Central memory CD8-positive, alpha-beta T cell (primary cell): Measurements from ENCODE around the gene MT1G.
"Not testable (repeated sequence)": the region's sequence is repeated elsewhere in the genome, so short reads cannot be mapped to it uniquely, and the experiment has no call there.

ENCODE experiments used
- ATAC-seq: fragments of 150-1000 bp; cut with Tn5 transposase; replicated peaks from 2 replicates; pipeline ENCODE4 v1.10.0; 2022; ENCODE audit warnings: mild to moderate bottlenecking, moderate FRiP score, moderate number of reproducible peaks; ENCODE audit not compliant: poor library complexity, severe bottlenecking; ENCODE audit errors: extremely low read depth
- DNase-seq, 2 donors: peaks; one replicate each; pipeline ENCODE4 v3.0.0; 2021; ENCODE audit warnings: low spot score in 2 of 2
- H3K27ac Mint-ChIP-seq: one replicate; pipeline ENCODE4 v1.8.0; 2022; ENCODE audit warnings: low read depth, mild to moderate bottlenecking, moderate library complexity, mixed read lengths
- H3K27me3 Mint-ChIP-seq: one replicate; pipeline ENCODE4 v1.8.0; 2022; ENCODE audit warnings: mixed read lengths
- H3K36me3 Mint-ChIP-seq: one replicate; pipeline ENCODE4 v1.8.0; 2022; ENCODE audit warnings: mild to moderate bottlenecking, moderate library complexity, mixed read lengths; ENCODE audit not compliant: insufficient read depth
- H3K4me1 Mint-ChIP-seq: one replicate; pipeline ENCODE4 v1.8.0; 2022; ENCODE audit warnings: mixed read lengths
- H3K4me3 Mint-ChIP-seq: one replicate; pipeline ENCODE4 v1.8.0; 2022; ENCODE audit warnings: mild to moderate bottlenecking, moderate library complexity, mixed read lengths
- H3K9me3 Mint-ChIP-seq: one replicate; pipeline ENCODE4 v1.8.0; 2022; ENCODE audit warnings: mixed read lengths

MT1G gene

DNA sequence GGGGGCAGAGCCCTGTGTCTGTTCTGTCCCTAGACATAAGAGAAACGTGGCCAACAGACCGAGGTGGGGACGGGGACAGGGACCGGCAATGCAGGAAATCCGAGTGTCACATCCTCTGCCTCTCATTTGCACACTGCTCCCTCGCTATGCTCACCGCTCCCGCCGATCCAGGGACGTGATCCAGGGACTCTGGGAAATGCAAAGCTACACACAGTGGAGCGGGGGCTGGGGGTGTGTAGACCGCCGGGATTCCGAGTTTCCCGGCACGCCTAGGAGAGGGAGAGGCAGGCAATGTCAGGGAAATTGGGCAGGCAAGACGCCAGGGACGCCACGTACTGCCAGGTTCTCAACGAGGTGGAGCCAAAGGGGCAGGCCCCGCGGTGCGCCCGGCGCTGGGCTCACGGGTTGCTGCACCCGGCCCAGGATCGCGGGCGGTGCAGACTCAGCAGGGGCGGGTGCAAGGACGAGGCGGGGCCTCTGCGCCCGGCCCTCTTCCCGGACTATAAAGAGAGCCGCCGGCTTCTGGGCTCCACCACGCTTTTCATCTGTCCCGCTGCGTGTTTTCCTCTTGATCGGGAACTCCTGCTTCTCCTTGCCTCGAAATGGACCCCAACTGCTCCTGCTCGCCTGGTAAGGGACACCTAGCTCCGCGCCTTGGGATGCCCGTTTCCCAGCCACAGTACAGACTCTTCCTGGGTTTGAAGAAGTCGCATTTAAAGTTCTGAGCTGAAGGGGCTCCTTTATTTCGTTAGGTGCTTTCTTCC is 14.3 kb upstream of the MT1G start, which contains the start of gene MT1X:
TSS of gene MT1X (plus strand) at position 532 of the 764 bp plus-strand sequence. CDS start at position 603, 71 bp downstream.
- peak within 1 kb of the TSS; percentile 92 for H3K27ac Mint-ChIP-seq
- DNase-seq (peak; percentile 80 to 82), ATAC-seq (peak; percentile 99)
- no peaks in the 10 kb centered on the region for H3K9me3 Mint-ChIP-seq
- no peaks in the 10 kb centered on the region for H3K27me3 Mint-ChIP-seq
- peaks cover 12% of the 10 kb centered on the region for H3K36me3 Mint-ChIP-seq
- peak within 1 kb of the TSS; percentile 93 for H3K4me3 Mint-ChIP-seq
- peaks cover 23% of the 10 kb centered on the region for H3K4me1 Mint-ChIP-seq

DNA sequence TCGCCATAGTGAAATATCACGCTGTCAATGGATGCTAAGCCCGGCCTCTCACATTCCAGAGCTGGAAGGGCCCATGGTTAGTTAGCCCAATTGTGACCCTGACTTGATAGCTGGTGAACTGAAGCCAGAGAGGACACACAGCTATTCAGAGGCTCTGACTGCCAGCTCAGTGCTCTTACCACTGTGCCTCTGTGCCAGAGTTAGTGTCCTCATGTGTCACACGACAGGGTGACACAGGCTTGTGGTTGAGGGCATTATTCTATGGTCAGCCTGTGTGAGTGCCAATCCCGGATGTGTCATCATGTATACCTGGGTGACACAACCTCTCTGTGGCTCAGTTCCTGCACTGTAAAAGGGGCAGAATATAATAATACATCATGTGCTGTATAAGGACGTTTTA is 12.0 kb upstream of the MT1G start:
- H3K9me3 Mint-ChIP-seq = no peaks in the 10 kb centered on the region
- peaks cover 29% of the 10 kb centered on the region for H3K4me1 Mint-ChIP-seq
- H3K27me3 Mint-ChIP-seq = peaks cover 17% of the 10 kb centered on the region
- H3K27ac Mint-ChIP-seq = no peak overlapping the region
- no peak for DNase-seq
- H3K36me3 Mint-ChIP-seq = peaks cover 12% of the 10 kb centered on the region
- no peak overlapping the region for H3K4me3 Mint-ChIP-seq
- no peak for ATAC-seq

DNA sequence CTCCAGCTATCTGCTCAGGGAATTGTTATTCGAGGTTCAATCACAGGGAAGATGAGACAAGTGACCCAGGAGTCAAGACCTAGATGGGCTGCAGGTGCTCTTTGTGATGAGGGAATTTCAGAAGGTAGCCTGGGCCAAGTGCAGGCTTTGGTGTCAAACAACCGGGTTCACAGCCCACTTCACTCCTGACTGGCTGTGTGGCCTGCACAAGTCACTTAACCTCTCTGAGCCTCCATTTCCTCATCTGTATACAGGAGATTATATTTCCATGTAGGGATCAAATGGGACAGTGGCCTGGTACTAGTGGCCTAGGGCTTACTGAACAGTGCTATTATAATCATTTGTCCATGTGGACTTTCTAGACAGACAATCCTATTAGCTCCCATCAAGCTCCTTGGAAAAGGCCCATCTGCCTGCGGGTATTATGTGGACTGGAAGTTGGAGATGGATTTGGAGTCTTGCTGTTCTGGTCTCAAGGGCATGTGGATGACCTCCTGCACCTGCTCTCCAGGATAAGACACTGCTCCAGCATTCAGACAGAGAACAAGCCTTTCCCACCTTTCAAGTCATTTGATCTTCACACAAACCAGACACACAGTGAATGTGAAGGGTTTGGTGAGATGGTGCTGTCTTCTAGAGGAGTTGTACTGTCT is 11.3 kb upstream of the MT1G start:
- Mint-ChIP-seq H3K27ac (no peak overlapping the region), H3K4me1 (peaks cover 28% of the 10 kb centered on the region), H3K4me3 (no peak overlapping the region), H3K36me3 (peaks cover 12% of the 10 kb centered on the region), H3K27me3 (peaks cover 23% of the 10 kb centered on the region), H3K9me3 (no peaks in the 10 kb centered on the region)
- DNase-seq (no peak), ATAC-seq (no peak)

DNA sequence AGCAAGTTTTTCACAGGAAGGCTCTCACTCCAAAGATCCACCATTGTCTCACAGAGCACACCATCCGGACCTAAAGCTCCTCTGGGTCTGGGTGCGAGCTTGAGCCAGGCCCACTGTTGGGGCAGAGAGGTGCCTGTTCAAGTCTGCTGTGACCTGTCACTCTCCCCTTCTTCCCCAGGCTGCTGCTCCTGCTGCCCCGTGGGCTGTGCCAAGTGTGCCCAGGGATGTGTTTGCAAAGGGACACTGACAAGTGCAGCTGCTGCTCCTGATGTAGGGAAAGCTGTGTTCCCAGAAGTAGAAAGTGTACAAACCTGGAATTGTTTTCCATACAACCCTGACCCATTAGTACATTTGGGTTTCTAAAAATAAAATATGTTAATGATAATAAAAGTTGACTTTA is 9.6 kb upstream of the MT1G start:
- H3K4me1 Mint-ChIP-seq = peaks cover 16% of the 10 kb centered on the region
- DNase-seq = no peak
- H3K27me3 Mint-ChIP-seq = peaks cover 40% of the 10 kb centered on the region
- no peaks in the 10 kb centered on the region for H3K9me3 Mint-ChIP-seq
- no peak for ATAC-seq
- peaks cover 8% of the 10 kb centered on the region for H3K36me3 Mint-ChIP-seq
- no peak overlapping the region for H3K27ac Mint-ChIP-seq
- H3K4me3 Mint-ChIP-seq = no peak overlapping the region

DNA sequence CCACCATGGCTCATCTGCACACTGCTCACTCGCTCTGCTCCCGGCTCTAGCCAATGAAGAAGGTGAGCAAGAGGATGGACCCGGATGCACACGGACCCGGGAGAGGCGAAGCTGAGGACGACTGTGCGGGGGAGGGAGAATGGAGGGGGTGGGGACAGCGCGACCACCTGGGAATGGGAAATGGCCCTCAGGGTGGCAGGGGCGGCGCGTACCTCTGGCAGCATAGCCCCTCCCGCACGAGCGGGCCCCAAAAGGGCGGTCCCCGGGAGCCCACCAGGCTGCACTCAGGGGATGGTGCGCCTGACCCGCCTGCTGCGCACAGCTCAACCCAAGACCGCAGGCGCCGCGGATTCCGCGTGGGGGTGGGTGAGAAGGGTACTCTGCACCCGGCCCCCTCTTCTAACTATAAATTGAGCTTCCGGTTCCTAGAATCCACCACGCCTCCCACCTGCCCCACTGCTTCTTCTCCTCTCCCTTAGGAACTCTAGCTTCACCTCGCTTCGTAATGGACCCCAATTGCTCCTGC is 7.9 kb upstream of the MT1G start:
- DNase-seq = no peak
- Mint-ChIP-seq H3K4me1 (peaks cover 7% of the 10 kb centered on the region), H3K4me3 (peak overlapping the region; percentile 63), H3K9me3 (no peaks in the 10 kb centered on the region), H3K27ac (no peak overlapping the region), H3K27me3 (peaks cover 57% of the 10 kb centered on the region), H3K36me3 (no peaks in the 10 kb centered on the region)
- ATAC-seq = peak; percentile 73

DNA sequence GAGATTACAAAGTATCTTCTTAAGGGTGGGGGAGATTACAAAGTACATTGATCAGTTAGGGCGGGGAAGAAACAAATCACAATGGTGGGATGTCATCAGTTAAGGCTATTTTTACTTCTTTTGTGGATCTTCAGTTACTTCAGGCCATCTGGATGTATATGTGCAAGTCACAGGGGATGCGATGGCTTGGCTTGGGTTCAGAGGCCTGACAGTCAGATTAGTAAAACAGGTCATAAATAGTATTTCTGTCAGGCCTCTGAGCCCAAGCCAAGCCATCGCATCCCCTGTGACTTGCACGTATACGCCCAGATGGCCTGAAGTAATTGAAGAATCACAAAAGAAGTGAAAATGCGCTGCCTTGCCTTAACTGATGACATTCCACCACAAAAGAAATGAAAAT is 6.7 kb upstream of the MT1G start:
- not testable (repeated sequence) for H3K9me3 Mint-ChIP-seq, H3K27ac Mint-ChIP-seq, H3K36me3 Mint-ChIP-seq, ATAC-seq, DNase-seq, H3K4me3 Mint-ChIP-seq
- peaks cover 11% of the 10 kb centered on the region for H3K4me1 Mint-ChIP-seq
- H3K27me3 Mint-ChIP-seq = peaks cover 69% of the 10 kb centered on the region

DNA sequence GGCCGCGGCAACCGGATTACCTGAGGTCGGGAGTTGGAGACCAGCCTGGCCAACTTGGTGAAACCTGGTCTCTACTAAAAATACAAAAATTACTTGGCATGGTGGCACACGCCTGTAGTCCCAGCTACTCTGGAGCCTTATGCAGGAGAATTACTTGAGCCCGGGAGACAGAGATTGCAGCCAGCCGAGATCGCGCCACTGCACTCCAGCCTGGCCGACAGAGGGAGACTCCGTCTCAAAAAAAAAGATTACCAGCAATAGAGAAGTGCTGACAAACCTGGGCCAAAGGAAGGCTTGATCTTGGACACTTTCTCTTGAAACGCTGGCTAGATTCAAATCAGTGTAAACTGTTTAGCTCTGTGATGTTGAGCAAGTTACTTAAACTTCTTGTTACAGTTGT is 6.1 kb upstream of the MT1G start:
- H3K27ac Mint-ChIP-seq = no peak overlapping the region
- no peaks in the 10 kb centered on the region for H3K9me3 Mint-ChIP-seq
- H3K4me1 Mint-ChIP-seq = peaks cover 11% of the 10 kb centered on the region
- no peak overlapping the region for H3K4me3 Mint-ChIP-seq
- DNase-seq (no peak), ATAC-seq (no peak)
- H3K36me3 Mint-ChIP-seq = no peaks in the 10 kb centered on the region
- peaks cover 75% of the 10 kb centered on the region for H3K27me3 Mint-ChIP-seq

DNA sequence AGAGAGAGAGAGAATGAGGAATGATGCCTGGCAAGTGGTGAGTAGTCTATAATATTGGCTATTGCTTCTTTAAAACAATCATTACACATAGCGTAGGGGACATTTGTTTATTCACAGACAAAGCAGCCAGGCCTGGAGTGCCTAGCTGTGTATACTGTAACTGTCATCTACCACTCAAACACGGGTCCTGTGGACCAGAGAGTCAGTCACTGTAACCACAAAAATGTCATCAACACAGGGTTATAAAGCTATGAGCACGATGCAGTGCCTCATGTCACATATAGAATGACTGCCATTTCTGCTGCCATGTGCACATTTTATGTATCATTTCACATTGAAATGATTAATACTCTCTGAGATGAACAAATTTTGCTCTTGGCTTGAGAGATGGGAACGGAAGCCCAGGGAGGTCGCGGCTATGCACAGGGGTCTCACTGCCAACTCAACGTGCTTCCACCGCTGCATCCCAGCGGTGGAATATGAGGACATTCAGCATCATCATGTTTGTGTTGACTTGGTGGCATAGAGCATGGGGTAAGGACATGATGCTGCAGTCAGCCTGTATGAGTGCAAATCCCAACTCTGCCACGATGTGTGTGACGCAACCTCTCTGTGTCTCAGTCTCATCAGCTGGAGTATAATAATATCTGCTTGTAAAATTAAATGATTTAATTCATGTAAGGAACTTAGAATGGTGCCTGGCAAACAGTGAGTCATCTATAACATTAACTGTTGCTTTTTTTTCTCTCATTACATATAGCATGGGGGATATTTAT is 5.1 kb upstream of the MT1G start:
- Mint-ChIP-seq H3K27me3 (peaks cover 85% of the 10 kb centered on the region), H3K27ac (no peak overlapping the region), H3K36me3 (no peaks in the 10 kb centered on the region), H3K4me1 (peaks cover 17% of the 10 kb centered on the region), H3K4me3 (no peak overlapping the region), H3K9me3 (no peaks in the 10 kb centered on the region)
- ATAC-seq (no peak), DNase-seq (no peak)

DNA sequence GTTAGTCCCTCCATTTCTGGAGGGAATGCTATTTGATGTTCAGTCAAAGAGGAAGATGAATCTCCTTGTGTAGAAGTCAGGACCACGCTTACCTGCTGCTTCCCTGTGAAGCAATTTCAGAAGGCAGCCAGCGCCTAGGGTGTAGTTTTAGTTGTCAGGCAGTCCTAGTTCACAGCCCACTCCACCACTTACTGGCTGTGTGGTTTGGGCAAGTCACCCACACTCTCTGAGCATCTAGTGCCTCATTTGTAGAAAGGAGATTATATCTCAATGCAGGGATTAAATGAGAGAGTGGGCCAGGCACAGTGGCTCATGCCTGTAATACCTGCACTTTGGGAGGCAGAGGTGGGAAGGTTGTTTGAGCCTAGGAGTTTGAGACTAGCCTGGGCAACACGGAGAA is 4.3 kb upstream of the MT1G start:
- not testable (repeated sequence) for H3K9me3 Mint-ChIP-seq, H3K27ac Mint-ChIP-seq, H3K36me3 Mint-ChIP-seq, DNase-seq, H3K4me3 Mint-ChIP-seq, ATAC-seq
- Mint-ChIP-seq H3K27me3 (peaks cover 93% of the 10 kb centered on the region), H3K4me1 (peaks cover 17% of the 10 kb centered on the region)

DNA sequence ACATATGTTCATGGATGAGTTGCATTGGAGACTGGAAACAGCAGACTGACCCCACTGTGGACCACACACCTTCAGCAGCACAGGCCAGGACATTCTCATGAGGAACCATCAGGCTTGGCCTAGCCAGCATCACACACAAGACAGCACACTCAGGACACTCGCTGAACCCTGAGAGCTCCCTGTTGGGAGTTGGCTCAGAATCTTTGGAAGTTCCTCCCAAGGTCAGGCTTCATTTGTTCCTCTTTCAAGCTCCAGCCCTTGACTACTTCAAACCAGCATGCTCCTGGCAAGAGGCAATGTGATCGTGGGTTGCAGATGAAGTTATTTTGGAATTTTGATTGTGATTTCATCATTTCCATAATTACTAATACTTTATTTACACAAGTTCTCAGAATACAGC is 3.8 kb upstream of the MT1G start:
- DNase-seq, H3K9me3 Mint-ChIP-seq, H3K4me3 Mint-ChIP-seq, H3K36me3 Mint-ChIP-seq, ATAC-seq, H3K27ac Mint-ChIP-seq: not testable (repeated sequence)
- peaks cover 17% of the 10 kb centered on the region for H3K4me1 Mint-ChIP-seq
- peaks cover 96% of the 10 kb centered on the region for H3K27me3 Mint-ChIP-seq

DNA sequence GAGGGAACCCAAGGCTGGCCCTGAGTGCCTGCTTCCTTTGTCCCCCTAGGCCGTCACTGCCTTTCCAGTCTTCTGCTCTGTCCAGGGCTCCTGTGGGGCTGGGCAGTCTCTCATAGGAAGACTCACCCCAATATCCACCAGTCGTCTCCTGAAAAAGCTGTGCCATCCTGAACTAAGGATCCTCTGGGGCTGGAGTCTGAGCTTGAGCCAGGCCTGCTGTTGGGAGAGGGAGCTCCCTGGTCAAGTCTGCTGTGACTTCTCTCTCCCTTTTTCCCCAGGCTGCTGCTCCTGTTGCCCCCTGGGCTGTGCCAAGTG is 2.7 kb upstream of the MT1G start:
- Mint-ChIP-seq H3K9me3 (no peaks in the 10 kb centered on the region), H3K4me3 (no peak overlapping the region), H3K27me3 (peaks cover 94% of the 10 kb centered on the region), H3K4me1 (peaks cover 16% of the 10 kb centered on the region), H3K36me3 (peaks cover 2% of the 10 kb centered on the region), H3K27ac (no peak overlapping the region)
- no peak for ATAC-seq
- DNase-seq = no peak

DNA sequence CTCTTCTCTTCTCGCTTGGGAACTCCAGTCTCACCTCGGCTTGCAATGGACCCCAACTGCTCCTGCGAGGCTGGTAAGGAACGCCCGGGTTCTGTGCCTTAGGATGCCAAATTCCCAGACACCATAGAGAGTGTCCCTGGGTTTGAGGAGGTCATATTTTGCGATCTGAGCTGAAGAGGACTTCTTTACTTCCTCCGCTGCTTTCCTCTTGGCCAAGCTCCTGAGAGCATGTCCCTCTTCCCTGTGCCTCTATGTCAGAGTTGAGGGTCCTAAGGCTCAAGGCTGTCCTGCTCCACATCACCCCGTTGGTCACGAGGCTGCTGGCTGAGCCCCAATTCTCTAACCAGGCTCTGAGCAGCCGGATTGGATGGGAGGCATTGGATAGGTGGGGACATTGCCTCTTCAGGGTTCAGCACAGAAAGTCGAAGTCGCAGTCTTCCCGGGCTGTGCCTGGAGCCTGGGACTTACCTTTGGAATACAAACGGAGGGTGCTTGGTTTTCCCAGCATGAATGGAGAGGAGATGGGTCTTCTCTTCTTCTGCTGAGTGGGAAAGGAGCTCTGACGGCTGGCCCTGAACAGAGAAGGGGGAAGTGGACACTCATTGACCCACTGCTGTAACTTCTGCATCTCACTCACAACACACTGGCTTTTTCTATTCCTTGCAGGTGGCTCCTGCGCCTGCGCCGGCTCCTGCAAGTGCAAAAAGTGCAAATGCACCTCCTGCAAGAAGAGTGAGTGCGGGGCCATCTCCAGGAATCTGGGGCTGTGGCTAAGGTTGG is 2.2 kb upstream of the MT1G start:
- H3K4me3 Mint-ChIP-seq = no peak overlapping the region
- H3K27ac Mint-ChIP-seq = no peak overlapping the region
- H3K27me3 Mint-ChIP-seq = peaks cover 88% of the 10 kb centered on the region
- H3K4me1 Mint-ChIP-seq = peaks cover 11% of the 10 kb centered on the region
- H3K9me3 Mint-ChIP-seq = no peaks in the 10 kb centered on the region
- ATAC-seq (no peak), DNase-seq (no peak)
- peaks cover 3% of the 10 kb centered on the region for H3K36me3 Mint-ChIP-seq
